Measurements from ENCODE around the gene PCMT1.
"Not testable (repeated sequence)": the region's sequence is repeated elsewhere in the genome, so short reads cannot be mapped to it uniquely, and the experiment has no call there.

The PCMT1 gene

GRCh38 chr6:149750136-149750609 is 632 bp downstream of the PCMT1 start:
- DNase-seq (ENCODE audit: low spot score): peak; percentile 63

- no peak for DNase-seq (ENCODE audit: low spot score)
These were observed 1.7 kb downstream of the PCMT1 start for GRCh38 chr6:149751239-149751638.

GRCh38 chr6:149751920-149752319 is 2.4 kb downstream of the PCMT1 start:
- not testable (repeated sequence) for DNase-seq (ENCODE audit: low spot score)

- no peak for DNase-seq (ENCODE audit: low spot score)
These were observed 3.2 kb downstream of the PCMT1 start for GRCh38 chr6:149752600-149753373.

- not testable (repeated sequence) for DNase-seq (ENCODE audit: low spot score)
These were observed 3.8 kb downstream of the PCMT1 start for GRCh38 chr6:149753374-149753637.

- no peak for DNase-seq (ENCODE audit: low spot score)
These were observed 5.0 kb downstream of the PCMT1 start for GRCh38 chr6:149754548-149754947.

- DNase-seq (ENCODE audit: low spot score): no peak
These were observed 6.0 kb downstream of the PCMT1 start for GRCh38 chr6:149755300-149756260.

- no peak for DNase-seq (ENCODE audit: low spot score)
These were observed 6.7 kb downstream of the PCMT1 start for GRCh38 chr6:149756261-149756636.

GRCh38 chr6:149761438-149761837 is 11.9 kb downstream of the PCMT1 start:
- no peak for DNase-seq (ENCODE audit: low spot score)

- DNase-seq (ENCODE audit: low spot score): no peak
These were observed 14.3 kb downstream of the PCMT1 start for GRCh38 chr6:149763866-149764265.

- DNase-seq (ENCODE audit: low spot score): no peak
These were observed 16.7 kb downstream of the PCMT1 start for GRCh38 chr6:149766156-149766769.

- DNase-seq (ENCODE audit: low spot score): no peak
These were observed 20.1 kb downstream of the PCMT1 start for GRCh38 chr6:149769676-149770075.

GRCh38 chr6:149771185-149771584 is 21.6 kb downstream of the PCMT1 start:
- no peak for DNase-seq (ENCODE audit: low spot score)

GRCh38 chr6:149771925-149772324 is 22.4 kb downstream of the PCMT1 start:
- DNase-seq (ENCODE audit: low spot score): no peak

GRCh38 chr6:149777624-149778023 is 28.1 kb downstream of the PCMT1 start:
- no peak for DNase-seq (ENCODE audit: low spot score)

- no peak for DNase-seq (ENCODE audit: low spot score)
These were observed 30.1 kb downstream of the PCMT1 start for GRCh38 chr6:149779644-149779963.

GRCh38 chr6:149781715-149782114 is 32.2 kb downstream of the PCMT1 start:
- no peak for DNase-seq (ENCODE audit: low spot score)

- DNase-seq (ENCODE audit: low spot score): no peak
These were observed 32.8 kb downstream of the PCMT1 start for GRCh38 chr6:149782337-149782736.

GRCh38 chr6:149783551-149783950 is 34.0 kb downstream of the PCMT1 start:
- DNase-seq (ENCODE audit: low spot score): no peak

- no peak for DNase-seq (ENCODE audit: low spot score)
These were observed 56.6 kb downstream of the PCMT1 start for GRCh38 chr6:149806127-149806526.

GRCh38 chr6:149809798-149810197 is 60.3 kb downstream of the PCMT1 start:
- DNase-seq (ENCODE audit: low spot score): no peak

GRCh38 chr6:149813351-149813750 is 63.8 kb downstream of the PCMT1 start:
- DNase-seq (ENCODE audit: low spot score): no peak

GRCh38 chr6:149815788-149816187 is 66.2 kb downstream of the PCMT1 start:
- DNase-seq (ENCODE audit: low spot score): no peak

All from SW480 (cell line).